ENCODE data around the gene SLC9B2. TPM values are rescaled to one million over a fixed set of nuclear protein-coding genes. Genes with fewer than 3 reads are reported as not detected.

SLC9B2 gene, protein sequence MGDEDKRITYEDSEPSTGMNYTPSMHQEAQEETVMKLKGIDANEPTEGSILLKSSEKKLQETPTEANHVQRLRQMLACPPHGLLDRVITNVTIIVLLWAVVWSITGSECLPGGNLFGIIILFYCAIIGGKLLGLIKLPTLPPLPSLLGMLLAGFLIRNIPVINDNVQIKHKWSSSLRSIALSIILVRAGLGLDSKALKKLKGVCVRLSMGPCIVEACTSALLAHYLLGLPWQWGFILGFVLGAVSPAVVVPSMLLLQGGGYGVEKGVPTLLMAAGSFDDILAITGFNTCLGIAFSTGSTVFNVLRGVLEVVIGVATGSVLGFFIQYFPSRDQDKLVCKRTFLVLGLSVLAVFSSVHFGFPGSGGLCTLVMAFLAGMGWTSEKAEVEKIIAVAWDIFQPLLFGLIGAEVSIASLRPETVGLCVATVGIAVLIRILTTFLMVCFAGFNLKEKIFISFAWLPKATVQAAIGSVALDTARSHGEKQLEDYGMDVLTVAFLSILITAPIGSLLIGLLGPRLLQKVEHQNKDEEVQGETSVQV
- 6.1 to 9.4 TPM (median 6.9 TPM) in 5 replicates for total RNA-seq (2022; extraction: Qiagen RNA extraction)

DNA sequence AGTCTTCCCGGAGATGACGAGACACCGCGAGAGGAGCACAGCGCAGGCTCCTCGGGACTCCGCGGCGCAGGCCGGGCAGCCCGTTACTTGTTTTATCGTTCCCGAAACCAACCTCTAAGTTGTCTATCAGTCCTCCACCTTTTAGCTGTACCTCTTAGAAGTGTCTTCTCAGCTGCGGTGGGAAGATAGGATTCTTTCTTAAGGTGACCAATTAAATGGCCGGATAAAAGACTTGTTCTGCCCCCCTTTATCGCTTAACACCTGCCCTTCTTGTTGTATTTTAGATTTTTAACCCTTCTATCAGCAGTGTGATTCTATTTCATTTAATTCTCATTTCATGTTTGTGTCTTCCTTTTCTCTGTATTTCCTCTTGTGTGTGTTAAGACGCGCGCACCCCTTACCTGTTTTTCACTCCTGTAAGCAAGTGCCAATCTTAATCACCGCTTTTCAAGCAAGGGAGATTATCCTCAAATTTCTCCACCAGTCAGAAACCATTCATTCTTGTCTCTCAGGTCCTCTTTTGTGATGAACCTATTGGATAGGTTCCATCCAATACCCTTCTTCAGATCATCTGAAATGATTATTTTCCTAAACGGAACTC is at the start of gene SLC9B2:
Gene SLC9B2, minus strand, starts transcription at position 15 of the 601 bp plus-strand sequence. CDS start 9,211 bp downstream, outside the sequence.

DNA sequence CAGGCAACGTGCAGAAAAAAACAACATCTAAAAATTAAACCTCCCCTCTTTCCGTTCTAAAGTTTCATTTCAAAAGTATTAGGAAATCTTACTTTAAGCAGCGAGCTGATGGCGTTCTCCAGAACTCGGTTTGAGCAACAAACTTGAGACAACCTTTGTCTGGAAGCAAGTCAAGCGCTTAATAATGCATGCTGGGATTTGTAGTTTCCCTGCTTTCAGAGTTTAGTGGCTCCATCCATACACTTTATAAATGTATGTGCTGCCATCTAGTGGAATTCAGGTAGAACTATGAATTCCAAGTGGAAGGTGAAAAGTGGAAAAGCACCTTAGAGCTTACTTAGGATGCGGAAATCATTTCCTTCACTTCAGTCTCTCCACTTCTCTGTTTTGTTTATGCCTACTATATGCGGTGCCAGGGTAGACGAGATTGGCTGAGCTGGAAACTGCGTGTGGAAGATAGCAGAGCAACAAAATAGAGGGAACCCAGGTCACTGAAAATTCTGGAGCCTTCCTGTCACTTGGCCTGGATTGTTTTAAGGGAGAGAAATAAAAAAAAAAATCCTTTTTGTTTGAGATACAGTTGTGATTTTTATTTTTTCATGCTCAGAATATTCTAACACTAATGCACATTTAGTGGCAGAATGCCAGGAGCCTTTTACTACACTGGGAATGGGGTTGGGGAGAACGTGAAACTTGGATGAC is 23.3 kb upstream of the SLC9B2 start, which contains the start of gene BDH2:
Gene BDH2, minus strand, starts transcription at position 144 of the 702 bp plus-strand sequence. CDS start 3,580 bp downstream, outside the sequence.

DNA sequence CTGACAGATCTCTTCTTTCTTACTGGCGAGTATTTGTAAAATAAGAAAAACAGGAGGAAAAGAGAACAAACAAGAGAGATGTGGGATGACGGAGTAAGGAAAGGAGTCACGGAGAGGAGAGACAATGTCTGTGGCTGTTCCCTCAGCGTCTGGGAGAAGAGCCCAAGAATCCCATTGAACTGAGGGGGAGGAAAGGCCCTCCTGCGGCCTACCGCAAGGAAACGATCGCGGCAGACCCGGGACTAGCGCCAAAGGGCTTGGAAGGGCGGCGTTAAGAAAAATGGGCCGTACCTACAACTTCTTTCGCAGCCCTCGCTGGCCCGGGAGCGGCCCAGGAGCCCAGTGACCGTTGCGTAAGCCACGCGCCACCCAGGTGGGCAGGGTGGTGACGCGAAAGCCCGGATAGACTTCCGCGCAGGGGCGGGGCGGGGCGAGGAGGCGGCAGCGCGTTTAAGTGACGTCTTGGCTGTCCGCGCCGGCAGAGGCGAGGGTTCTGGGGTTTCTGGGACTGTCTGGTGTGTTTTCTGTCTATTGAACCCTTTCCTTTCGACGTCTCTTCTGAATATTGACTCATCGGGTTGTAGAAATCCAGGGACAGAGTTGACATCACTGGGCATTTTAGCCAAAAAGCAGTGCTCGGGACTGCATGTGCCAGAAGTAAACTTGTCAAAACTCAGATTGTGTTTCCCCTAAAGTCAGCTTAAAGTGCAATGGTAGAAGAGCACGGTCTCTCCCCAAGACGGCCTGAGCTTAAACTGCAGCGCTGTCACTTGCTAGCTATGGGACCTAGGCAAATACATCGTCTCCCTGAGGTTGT is 57.0 kb downstream of the SLC9B2 start, which contains the start of gene SLC9B1:
Gene SLC9B1, minus strand, starts transcription at position 398 of the 817 bp plus-strand sequence. CDS start 27,994 bp downstream, outside the sequence.

Other genes starting within 250 kb of the SLC9B2 start
- 221 to 233 TPM (median 225 TPM) in 5 replicates for gene UBE2D3, start 249.2 kb downstream of the SLC9B2 start, total RNA-seq (2022; extraction: Qiagen RNA extraction)
- gene CISD2, start 207.8 kb downstream of the SLC9B2 start, total RNA-seq (2022; extraction: Qiagen RNA extraction), result 38.1 to 40.9 TPM (median 39.7 TPM) in 5 replicates
- 0.05 to 0.09 TPM in 2 of 5 replicates, not detected in the others for gene SLC9B1, start 57.1 kb downstream of the SLC9B2 start, total RNA-seq (2022; extraction: Qiagen RNA extraction)
- 7.5 to 9.5 TPM (median 8.6 TPM) in 5 replicates for gene BDH2, start 23.1 kb upstream of the SLC9B2 start, total RNA-seq (2022; extraction: Qiagen RNA extraction)
- gene CENPE, start 121.6 kb upstream of the SLC9B2 start, total RNA-seq (2022; extraction: Qiagen RNA extraction), result 4.8 to 7.4 TPM (median 7.2 TPM) in 5 replicates